Astrocyte of the spinal cord (primary cell): ENCODE data around the gene HAGHL.
"Not testable (repeated sequence)": the region's sequence is repeated elsewhere in the genome, so short reads cannot be mapped to it uniquely, and the experiment has no call there.

Source experiments
- DNase-seq: peaks from one replicate; pipeline ENCODE4 v3.0.0; 2011; ENCODE audit warnings: low read depth, low spot score
- H3K4me3 ChIP-seq: 2 replicates; pipeline ENCODE4 v1.5.1; 2011; ENCODE audit warnings: low read depth, mild to moderate bottlenecking, low read length, moderate library complexity
- in situ Hi-C: cut with HindIII; loops from 2 replicates; pipeline ENCODE4 v1.10.0; 2017; ENCODE audit warnings: low sequenced_read_pairs
- TF ChIP-seq, protein P1 (sequence below): IDR thresholded peaks from 2 replicates; pipeline ENCODE4 v1.5.1; 2012; ENCODE audit warnings: low read depth, mild to moderate bottlenecking, low read length, inconsistent platforms

Gene HAGHL

DNA sequence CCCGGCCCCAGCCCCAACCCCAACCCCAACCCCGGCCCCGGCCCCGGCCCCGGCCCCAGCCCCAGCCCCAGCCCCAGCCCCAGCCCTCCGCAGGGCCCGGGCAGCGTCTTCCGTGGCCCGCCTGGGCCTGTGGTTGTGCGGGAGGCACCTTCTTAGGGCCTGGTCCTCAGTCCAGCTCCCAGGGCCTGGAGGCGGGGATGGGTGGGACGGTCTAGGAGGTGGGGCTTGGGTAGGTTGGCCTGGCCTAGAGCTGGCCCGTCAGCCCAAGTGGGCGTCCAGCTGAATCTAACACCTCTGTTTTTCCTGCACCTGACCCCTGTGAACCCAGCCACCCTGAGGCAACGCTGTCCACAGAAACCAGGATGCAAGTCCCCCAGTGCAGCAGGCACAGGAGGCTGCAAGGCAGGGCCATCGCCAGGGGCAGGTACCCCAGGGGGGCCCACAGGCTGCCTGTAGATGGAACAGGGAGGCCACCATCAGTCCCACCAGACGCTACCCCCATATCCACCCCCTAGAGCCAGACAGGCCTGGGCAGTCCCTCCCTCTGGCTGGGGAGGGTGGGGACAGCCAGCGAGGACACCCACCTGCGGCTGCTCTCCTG lies 42.4 kb downstream of the HAGHL start:
- DNase-seq, result no peak
- in situ Hi-C loops, result no loop called here
- TF ChIP-seq, protein P1, sequence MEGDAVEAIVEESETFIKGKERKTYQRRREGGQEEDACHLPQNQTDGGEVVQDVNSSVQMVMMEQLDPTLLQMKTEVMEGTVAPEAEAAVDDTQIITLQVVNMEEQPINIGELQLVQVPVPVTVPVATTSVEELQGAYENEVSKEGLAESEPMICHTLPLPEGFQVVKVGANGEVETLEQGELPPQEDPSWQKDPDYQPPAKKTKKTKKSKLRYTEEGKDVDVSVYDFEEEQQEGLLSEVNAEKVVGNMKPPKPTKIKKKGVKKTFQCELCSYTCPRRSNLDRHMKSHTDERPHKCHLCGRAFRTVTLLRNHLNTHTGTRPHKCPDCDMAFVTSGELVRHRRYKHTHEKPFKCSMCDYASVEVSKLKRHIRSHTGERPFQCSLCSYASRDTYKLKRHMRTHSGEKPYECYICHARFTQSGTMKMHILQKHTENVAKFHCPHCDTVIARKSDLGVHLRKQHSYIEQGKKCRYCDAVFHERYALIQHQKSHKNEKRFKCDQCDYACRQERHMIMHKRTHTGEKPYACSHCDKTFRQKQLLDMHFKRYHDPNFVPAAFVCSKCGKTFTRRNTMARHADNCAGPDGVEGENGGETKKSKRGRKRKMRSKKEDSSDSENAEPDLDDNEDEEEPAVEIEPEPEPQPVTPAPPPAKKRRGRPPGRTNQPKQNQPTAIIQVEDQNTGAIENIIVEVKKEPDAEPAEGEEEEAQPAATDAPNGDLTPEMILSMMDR, result no peak
- no peak overlapping the region for H3K4me3 ChIP-seq

DNA sequence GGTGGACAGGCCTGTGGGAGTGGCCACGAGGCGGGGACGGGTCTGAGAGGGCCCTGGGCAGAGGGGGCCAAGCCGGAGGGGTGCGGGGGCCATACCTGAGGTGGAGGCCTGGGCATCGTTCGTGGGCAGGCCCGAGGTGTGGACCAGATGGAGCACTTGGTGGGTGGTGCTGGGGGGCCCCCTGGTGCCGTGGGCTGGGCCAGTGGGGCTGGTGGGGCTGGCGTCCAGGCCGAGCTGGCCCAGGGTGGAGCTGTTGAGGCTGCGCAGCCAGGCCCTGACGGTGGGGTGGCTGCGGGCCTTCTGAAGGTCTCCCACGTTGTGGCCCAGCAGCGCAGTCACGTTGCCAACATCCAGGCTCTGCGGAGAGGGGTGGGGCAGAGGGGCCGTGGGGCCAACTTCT lies 43.0 kb downstream of the HAGHL start:
- TF ChIP-seq, protein P1, result no peak
- H3K4me3 ChIP-seq, result no peak overlapping the region
- in situ Hi-C loops, result no loop called here
- no peak for DNase-seq

DNA sequence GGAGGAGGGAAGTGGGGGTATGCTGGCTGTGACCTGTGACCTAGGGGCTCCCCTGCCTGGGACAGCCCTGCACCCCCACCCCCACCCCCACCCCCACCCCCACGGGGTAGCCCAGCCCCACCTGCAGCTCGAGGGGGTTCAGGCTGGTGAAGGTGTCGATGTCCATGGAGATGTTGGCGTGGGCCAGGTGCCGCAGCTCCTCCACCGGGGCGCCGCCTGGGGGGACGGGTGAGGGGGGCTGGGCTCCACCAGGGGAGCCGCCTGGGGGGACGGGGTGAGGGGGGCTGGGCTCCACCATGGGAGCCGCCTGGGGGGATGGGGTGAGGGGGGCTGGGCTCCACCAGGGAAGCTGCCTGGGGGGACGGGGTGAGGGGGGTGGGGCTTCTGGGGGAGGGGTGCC lies 43.5 kb downstream of the HAGHL start:
- TF ChIP-seq, protein P1, result no peak
- no peak overlapping the region for H3K4me3 ChIP-seq
- DNase-seq, result no peak
- in situ Hi-C loops, result no loop called here

DNA sequence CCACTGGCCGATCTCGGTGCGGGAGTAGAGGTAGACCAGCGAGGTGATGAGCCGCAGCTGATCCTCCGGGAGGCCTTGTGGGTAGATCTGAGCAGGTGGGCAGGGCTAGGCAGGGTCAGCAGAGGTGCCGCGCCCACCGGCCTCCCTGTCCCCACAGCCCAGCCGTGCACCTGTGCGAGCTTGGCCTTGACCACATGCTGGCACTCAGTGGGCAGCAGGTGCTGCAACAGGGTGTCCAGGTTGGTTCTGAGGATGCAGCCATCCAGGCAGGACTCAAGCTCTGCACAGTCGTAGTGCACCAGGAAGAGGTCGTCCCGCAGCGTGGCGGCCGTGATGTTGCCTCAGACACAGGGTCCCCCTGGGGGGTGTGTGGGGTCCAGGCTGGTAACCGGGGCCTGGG lies 46.1 kb downstream of the HAGHL start:
- no peak for DNase-seq
- in situ Hi-C loops, result no loop called here
- TF ChIP-seq, protein P1, result no peak
- no peak overlapping the region for H3K4me3 ChIP-seq

DNA sequence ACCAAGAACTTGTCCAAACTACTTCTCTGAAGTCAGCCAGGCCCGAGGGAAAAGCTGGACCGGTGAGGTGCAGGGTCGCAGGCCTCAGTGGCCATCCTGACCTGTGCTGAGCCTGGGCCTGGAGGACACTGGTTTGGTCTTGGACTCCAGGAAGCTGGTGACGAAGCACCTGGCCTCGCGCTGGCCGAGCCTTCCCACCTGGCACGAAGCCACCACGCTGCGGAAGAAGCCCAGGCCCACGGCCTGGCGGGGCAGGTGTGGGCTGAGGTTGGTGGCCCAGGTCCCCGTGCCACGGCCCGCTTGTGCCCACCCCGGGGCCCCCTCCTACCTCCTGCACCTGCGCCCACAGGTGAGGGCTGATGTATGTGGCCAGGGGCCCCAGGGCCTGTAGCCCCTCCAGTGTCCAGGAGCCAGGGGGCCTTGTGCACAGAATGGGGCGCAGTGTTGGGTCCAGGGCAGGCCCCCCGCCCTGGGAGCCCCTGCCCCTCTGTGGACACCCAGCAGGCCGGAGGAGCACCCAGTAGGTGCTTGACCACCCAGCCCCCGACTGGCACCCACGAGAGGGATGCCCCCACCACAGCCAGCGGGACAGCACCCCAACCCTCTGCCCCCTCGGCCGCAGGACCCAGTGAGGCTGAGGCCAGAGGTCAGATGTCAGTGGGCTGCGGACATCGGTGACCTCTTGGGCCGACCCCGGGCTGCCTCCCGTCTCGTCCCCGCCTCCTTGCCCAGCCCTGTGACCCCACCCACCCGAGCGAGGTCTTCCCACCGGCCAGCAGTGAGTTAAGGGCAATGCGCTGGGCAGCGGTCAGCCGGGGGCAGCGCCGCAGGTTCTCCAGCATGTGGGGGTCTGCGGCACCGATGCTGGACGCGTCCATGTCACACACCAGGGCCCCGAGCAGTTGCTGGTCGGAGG lies 47.4 kb downstream of the HAGHL start:
- DNase-seq, result no peak
- TF ChIP-seq, protein P1, result no peak
- in situ Hi-C loops, result no loop called here

DNA sequence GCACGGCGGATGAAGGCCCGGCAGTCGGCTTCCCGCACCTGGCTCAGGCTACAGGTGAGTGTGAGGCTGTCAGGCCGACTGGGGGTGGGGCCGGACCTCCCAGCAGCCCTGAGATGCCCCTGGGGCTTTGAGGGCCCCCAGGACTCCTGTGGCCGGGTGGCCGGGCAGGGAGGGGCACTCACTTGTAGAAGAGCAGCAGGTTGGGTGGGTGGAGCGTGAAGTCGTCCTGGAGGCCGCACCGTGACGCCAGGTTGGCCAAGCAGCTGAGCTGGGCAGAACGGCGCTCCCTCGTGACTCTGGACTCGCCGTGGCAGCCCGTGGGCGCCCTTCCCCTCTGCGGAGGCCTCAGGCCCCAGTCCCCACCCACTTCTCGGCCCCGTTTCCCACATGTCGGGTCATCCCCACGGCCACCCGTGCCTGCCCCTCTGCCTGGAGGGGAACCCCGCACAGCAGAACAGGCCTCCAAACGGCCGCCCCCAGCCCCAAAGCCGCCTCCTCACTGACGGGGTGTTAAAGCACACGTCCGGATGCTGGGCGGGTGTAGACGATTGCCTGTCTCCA lies 48.4 kb downstream of the HAGHL start:
- in situ Hi-C loops, result no loop called here
- no peak overlapping the region for H3K4me3 ChIP-seq

More for the DNA sequence above, 47.4 kb downstream of the HAGHL start:
- no peak overlapping the region for H3K4me3 ChIP-seq

DNA sequence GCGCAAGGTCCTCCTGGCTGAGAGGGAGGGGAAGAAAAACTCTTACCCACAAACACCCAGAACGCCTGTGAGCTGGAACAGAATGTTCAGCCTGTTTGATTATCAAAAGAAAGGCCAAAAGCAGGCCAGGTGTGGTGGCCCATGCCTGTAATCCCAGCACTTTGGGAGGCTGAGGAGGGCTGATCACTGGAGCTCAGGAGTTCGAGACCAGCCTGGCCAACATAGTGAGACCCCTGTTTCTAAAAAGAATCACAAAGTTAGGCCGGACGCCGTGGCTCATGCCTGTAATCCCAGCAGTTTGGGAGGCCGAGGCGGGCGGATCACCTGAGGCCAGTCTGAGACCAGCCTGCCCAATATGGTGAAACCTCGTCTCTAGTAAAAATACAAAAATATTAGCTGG lies 49.4 kb downstream of the HAGHL start:
- in situ Hi-C loops, DNase-seq, H3K4me3 ChIP-seq: not testable (repeated sequence)

More for the DNA sequence above, 48.4 kb downstream of the HAGHL start:
- no peak for DNase-seq
- TF ChIP-seq, protein P1, result no peak
